Muscle of back (tissue), 13 donors: ENCODE results near the gene RPLP2. TPM values are rescaled to one million over a fixed set of nuclear protein-coding genes. Genes with fewer than 3 reads are reported as not detected.

Source experiments
- DNase-seq, 3 donors: peaks; one replicate each; pipeline versions ENCODE4 v3.0.0 to v3.0.0-alpha.2; 2013
- long read RNA-seq, 9 donors: transcript quantifications; one replicate each; lab custom pipeline, GENCODE V29; 2026
- polyA plus RNA-seq, 10 donors: library from polyadenylated mRNA; unstranded; fragments of 120-200 nt; gene quantifications; one replicate each; pipeline ENCODE4 v1.2.1, GENCODE V29; 2013; ENCODE audit not compliant: insufficient read length in 10 of 10

The RPLP2 gene
- 1,000 to 10,000 TPM; 1,394 to 1,882 (median 1,587) TPM for polyA plus RNA-seq
- long read RNA-seq, donor 1, transcript RPLP2-207 (4 exons, 637 nt) = minor isoform, 162 of 2,254 reads
- long read RNA-seq, donor 1, transcript RPLP2-205 (2 exons, 646 nt) = minor isoform, 66 of 2,254 reads
- long read RNA-seq, donor 1, transcript RPLP2-201 (5 exons, 781 nt) = major isoform, 1,730 of 2,254 reads
- long read RNA-seq, donor 1, transcript RPLP2-203 (3 exons, 489 nt) = minor isoform, 74 of 2,254 reads
- long read RNA-seq, donor 1, partial matches to known transcripts = 141 of 2,254 reads
- long read RNA-seq, donor 1, other reads (novel, unspliced or antisense) = 80 of 2,254 reads
- long read RNA-seq, donor 2, transcript RPLP2-207 (4 exons, 637 nt) = minor isoform, 105 of 1,638 reads
- long read RNA-seq, donor 2, transcript RPLP2-205 (2 exons, 646 nt) = minor isoform, 57 of 1,638 reads
- long read RNA-seq, donor 2, transcript RPLP2-201 (5 exons, 781 nt) = major isoform, 1,285 of 1,638 reads
- long read RNA-seq, donor 2, transcript RPLP2-203 (3 exons, 489 nt) = minor isoform, 28 of 1,638 reads
- long read RNA-seq, donor 2, partial matches to known transcripts = 92 of 1,638 reads
- long read RNA-seq, donor 2, other reads (novel, unspliced or antisense) = 71 of 1,638 reads
- long read RNA-seq, donor 3, partial matches to known transcripts = 0 of 6 reads
- long read RNA-seq, donor 3, other reads (novel, unspliced or antisense) = 0 of 6 reads
- long read RNA-seq, donor 4, transcript RPLP2-203 (3 exons, 489 nt) = minor isoform, 54 of 1,351 reads
- long read RNA-seq, donor 4, transcript RPLP2-201 (5 exons, 781 nt) = major isoform, 944 of 1,351 reads
- long read RNA-seq, donor 4, transcript RPLP2-205 (2 exons, 646 nt) = minor isoform, 86 of 1,351 reads
- long read RNA-seq, donor 4, transcript RPLP2-207 (4 exons, 637 nt) = minor isoform, 124 of 1,351 reads
- long read RNA-seq, donor 4, partial matches to known transcripts = 83 of 1,351 reads
- long read RNA-seq, donor 4, other reads (novel, unspliced or antisense) = 58 of 1,351 reads
- long read RNA-seq, donor 5, transcript RPLP2-203 (3 exons, 489 nt) = minor isoform, 42 of 2,882 reads
- long read RNA-seq, donor 5, transcript RPLP2-201 (5 exons, 781 nt) = major isoform, 2,365 of 2,882 reads
- long read RNA-seq, donor 5, transcript RPLP2-207 (4 exons, 637 nt) = minor isoform, 118 of 2,882 reads
- long read RNA-seq, donor 5, transcript RPLP2-205 (2 exons, 646 nt) = minor isoform, 77 of 2,882 reads
- long read RNA-seq, donor 5, partial matches to known transcripts = 97 of 2,882 reads
- long read RNA-seq, donor 5, other reads (novel, unspliced or antisense) = 182 of 2,882 reads
- long read RNA-seq, donor 6, transcript RPLP2-203 (3 exons, 489 nt) = minor isoform, 86 of 2,084 reads
- long read RNA-seq, donor 6, transcript RPLP2-201 (5 exons, 781 nt) = major isoform, 1,517 of 2,084 reads
- long read RNA-seq, donor 6, transcript RPLP2-205 (2 exons, 646 nt) = minor isoform, 92 of 2,084 reads
- long read RNA-seq, donor 6, transcript RPLP2-207 (4 exons, 637 nt) = minor isoform, 202 of 2,084 reads
- long read RNA-seq, donor 6, partial matches to known transcripts = 113 of 2,084 reads
- long read RNA-seq, donor 6, other reads (novel, unspliced or antisense) = 73 of 2,084 reads
- long read RNA-seq, donor 7, transcript RPLP2-205 (2 exons, 646 nt) = minor isoform, 40 of 1,131 reads
- long read RNA-seq, donor 7, transcript RPLP2-201 (5 exons, 781 nt) = major isoform, 828 of 1,131 reads
- long read RNA-seq, donor 7, transcript RPLP2-207 (4 exons, 637 nt) = minor isoform, 97 of 1,131 reads
- long read RNA-seq, donor 7, transcript RPLP2-203 (3 exons, 489 nt) = minor isoform, 44 of 1,131 reads
- long read RNA-seq, donor 7, partial matches to known transcripts = 78 of 1,131 reads
- long read RNA-seq, donor 7, other reads (novel, unspliced or antisense) = 41 of 1,131 reads
- long read RNA-seq, donor 8, transcript RPLP2-201 (5 exons, 781 nt) = major isoform, 1,150 of 1,625 reads
- long read RNA-seq, donor 8, transcript RPLP2-203 (3 exons, 489 nt) = minor isoform, 76 of 1,625 reads
- long read RNA-seq, donor 8, transcript RPLP2-207 (4 exons, 637 nt) = minor isoform, 158 of 1,625 reads
- long read RNA-seq, donor 8, transcript RPLP2-205 (2 exons, 646 nt) = minor isoform, 89 of 1,625 reads
- long read RNA-seq, donor 8, partial matches to known transcripts = 96 of 1,625 reads
- long read RNA-seq, donor 8, other reads (novel, unspliced or antisense) = 54 of 1,625 reads
- long read RNA-seq, donor 9, transcript RPLP2-201 (5 exons, 781 nt) = major isoform, 251 of 290 reads
- long read RNA-seq, donor 9, transcript RPLP2-207 (4 exons, 637 nt) = minor isoform, 22 of 290 reads
- long read RNA-seq, donor 9, partial matches to known transcripts = 6 of 290 reads
- long read RNA-seq, donor 9, other reads (novel, unspliced or antisense) = 6 of 290 reads

GRCh38 chr11:809287-810039 lies at the start of gene RPLP2:
Gene RPLP2 (plus strand): TSS chr11:809967. CDS start chr11:810235, 268 bp downstream.
- peak; percentile 98 to 100 (median 99) for DNase-seq

GRCh38 chr11:760236-760635 lies 49.5 kb upstream of the RPLP2 start:
- no peak for DNase-seq

GRCh38 chr11:761526-762108 lies 48.1 kb upstream of the RPLP2 start:
- no peak for DNase-seq

GRCh38 chr11:762421-763072 lies 47.2 kb upstream of the RPLP2 start:
- DNase-seq = no peak

GRCh38 chr11:763073-763463 lies 46.7 kb upstream of the RPLP2 start:
- DNase-seq = no peak

GRCh38 chr11:763549-764321 lies 46.0 kb upstream of the RPLP2 start:
- no peak for DNase-seq

- DNase-seq = no peak
Measured at GRCh38 chr11:764322-765024, 45.3 kb upstream of the RPLP2 start.

GRCh38 chr11:765025-765801 lies 44.6 kb upstream of the RPLP2 start:
- peak in 1 of 3 donors; percentile 49 for DNase-seq

- DNase-seq = no peak
Measured at GRCh38 chr11:765802-766091, 44.0 kb upstream of the RPLP2 start.

GRCh38 chr11:766106-766935 lies 43.4 kb upstream of the RPLP2 start:
- no peak for DNase-seq

- DNase-seq = no peak
Measured at GRCh38 chr11:766936-767210, 42.9 kb upstream of the RPLP2 start.

- DNase-seq = no peak
Measured at GRCh38 chr11:767238-767637, 42.5 kb upstream of the RPLP2 start.

GRCh38 chr11:769887-770641 lies 39.7 kb upstream of the RPLP2 start:
- no peak for DNase-seq
